ENCODE data around the gene YPEL3.
A peak's percentile ranks its signal among the peaks of the same experiment; 100 is the strongest.
"Not testable (repeated sequence)": the region's sequence is repeated elsewhere in the genome, so short reads cannot be mapped to it uniquely, and the experiment has no call there.

Gene YPEL3, protein sequence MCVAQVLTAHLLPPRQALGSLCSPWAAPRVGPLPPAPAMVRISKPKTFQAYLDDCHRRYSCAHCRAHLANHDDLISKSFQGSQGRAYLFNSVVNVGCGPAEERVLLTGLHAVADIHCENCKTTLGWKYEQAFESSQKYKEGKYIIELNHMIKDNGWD

DNA sequence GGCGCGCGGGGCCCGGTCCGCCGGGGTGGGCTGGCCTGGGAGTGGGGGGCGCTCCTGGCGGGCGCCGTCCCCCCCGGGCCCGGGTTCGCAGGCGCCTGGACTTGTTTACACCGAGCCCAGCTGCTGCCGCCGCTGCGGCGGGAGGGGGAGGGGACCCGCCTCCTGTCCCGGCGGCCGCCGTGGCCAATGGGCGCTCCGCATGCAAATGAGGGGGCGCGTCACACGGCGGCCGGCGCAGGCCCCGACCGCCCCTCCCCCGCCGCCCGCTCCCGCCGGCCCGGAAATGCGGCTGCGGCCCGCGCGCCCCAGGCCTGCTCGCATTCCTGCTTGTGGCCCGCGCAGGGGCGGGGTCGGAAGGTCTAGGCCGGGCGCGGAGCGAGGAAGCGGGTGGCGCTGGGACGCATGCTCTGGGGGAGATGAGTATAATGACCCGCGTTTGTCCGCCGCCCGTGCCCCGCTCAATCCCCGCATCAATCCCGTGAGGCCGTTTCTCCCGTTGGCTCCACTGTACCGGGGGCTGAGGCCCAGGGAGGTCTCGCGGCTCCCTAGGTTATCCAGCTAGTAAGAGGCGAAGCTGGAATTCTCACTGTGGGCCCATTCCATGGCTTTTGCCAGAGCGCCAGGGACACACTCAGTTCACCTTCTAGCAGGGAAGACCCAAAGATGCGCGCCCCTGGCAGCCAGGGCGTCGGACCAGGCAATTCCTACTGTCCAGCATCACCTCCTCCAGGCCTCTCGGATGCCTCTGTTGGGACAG is at the start of gene YPEL3:
Gene YPEL3 (minus strand): TSS at position 109 of the 757 bp plus-strand sequence. CDS start 731 bp downstream, outside the sequence.
- DNase-seq = peak; percentile 83

DNA sequence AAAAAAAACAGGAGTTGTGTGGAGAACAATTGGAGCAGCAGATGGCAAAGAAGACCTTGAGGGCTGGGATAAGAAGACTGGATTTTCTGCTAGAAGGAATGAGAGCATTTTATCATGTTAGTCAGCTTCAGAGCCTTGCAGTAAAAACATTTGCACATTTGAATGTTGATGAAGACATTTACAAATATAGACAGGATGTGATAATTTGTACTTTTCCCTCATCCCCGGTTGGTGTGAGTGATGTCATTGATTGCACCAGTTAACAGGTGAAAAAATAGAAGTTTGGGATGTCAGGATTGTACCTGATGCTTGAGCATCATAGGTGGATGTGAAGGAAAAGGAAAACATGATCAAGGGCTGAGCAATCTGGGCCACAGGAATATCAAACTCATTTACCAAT is 49.6 kb upstream of the YPEL3 start:
- DNase-seq = no peak

DNA sequence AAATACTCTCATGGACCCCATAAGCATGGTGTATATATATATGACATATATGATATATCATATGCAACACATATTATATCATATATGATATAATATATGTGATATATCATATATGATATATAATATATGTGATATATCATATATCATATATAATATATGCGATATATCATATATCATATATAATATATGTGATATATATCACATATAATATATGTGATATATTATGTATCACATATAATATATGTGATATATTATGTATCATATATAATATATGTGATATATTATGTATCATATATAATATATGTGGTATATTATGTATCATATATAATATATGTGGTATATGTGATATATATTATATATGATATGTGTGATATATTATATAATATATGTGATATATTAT is 48.9 kb upstream of the YPEL3 start:
- no peak for DNase-seq

DNA sequence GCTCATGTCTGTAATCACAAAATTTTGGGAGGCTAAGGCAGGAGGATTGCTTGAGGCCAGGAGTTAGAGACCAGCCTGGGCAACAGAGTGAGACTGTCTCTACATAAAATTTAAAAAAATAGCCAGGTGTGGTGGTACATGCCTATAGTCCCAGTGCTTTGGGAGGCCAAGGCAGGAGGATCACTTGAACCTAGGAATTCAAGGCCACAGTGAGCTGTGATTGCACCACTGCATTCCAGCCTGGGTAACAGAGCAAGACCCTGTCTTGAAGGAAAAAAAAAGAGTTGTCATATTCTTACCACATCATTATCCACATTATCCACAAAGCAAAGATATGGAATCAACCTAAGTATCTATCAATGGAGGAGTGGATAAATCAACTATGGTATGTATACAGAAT is 48.0 kb upstream of the YPEL3 start:
- DNase-seq = no peak

DNA sequence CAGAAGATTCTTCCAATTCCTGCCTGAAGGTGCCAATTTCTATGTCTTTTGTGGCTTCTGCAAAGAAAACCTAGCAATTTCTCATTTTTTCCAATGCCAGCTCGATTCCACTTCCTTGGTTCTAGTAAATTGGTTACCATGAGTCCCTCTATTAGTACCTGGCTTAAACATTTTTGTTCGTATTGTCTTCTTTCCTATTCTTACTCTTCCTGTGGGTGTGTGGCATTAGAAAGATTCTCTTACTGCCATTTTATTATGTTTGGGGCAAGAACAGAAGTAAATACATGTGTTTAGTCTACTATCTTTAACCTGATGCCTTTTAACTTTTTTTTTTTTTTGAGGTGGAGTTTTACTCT is 47.3 kb upstream of the YPEL3 start:
- DNase-seq = no peak

DNA sequence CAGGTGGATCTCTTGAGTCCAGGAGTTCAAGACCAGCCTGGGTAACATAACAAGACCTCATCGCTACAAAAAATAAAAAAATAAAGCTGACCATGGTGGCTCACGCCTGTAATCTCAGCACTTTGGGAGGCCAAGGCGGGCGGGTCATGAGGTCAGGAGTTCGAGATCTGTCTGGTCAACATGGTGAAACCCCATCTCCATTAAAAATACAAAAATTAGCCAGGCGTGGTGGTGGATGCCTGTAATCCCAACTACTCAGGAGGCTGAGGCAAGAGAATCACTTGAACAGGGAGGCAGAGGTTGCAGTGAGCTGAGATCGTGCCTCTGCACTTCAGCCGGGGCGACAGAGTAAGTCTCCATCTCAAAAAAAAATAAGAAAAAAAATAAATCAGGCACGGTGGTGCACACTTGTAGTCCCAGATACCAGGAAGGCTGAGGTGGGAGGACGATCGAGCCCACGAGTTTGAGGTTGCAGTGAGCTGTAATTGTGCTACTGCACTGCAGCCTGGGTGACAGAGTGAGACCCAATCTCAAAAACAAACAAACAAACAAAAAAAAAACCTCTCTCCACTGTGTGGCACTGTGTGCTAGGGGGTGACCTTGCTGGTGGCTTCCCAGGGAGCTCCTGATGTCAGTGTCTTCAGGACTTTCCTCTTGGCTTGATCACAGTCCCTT is 46.8 kb upstream of the YPEL3 start:
- DNase-seq = no peak

DNA sequence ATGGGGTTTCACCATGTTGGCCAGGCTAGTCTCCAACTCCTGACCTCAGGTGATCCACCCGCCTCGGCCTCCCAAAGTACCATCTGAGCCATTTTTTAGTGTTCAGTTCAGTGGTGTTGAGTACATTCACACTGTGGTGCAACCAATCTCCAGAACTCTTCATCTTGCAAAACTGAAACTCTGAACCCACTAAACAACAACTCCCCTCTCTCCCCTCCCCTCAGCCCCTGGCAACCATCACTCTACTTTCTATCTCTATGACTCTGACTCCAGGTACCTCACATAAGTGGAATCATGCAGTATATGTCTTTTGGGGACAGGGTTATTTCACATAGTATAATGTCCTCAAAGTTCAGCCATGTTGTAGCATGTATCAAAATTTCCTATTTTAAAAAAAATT is 45.7 kb upstream of the YPEL3 start:
- no peak for DNase-seq

DNA sequence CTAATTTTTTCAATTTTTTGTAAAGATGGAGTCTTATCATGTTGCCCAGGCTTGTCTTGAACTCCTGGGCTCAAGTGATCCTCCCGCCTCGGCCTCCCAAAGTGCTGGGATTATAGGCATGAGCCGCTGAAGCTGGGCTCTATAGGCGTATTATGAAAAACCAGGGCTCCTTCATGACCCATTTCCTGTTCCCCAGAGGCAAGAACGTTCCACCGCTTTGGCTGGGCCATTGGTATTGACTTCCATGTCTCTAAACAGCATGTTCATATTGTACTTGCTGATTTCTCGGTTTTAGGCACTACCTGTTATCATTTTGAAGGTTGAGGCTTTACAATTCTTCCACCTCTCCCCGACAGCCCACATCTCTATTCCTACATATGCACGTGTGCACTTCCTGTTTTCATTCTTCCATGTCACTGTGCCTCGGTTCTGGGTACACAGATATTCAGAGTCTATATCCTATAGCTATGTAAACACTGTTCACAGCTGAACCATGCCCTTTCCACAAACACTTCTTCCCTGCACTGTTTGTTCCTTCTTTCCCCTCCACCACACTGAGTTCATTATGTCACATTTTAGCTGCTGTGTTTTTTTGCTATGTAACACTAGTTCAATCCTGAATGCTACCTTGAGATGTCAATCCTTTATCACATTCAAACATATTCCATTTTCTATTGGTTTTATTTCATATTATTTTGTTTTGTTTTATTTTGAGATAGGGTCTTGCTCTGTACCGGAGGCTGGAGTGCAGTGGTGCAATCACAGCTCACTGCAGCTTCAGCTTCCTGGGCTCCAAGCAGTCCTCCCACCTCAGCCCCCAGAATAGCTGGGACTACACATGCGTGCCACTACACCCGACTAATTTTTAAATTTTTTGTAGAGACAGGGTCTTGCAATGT is 43.8 kb upstream of the YPEL3 start:
- DNase-seq = no peak

DNA sequence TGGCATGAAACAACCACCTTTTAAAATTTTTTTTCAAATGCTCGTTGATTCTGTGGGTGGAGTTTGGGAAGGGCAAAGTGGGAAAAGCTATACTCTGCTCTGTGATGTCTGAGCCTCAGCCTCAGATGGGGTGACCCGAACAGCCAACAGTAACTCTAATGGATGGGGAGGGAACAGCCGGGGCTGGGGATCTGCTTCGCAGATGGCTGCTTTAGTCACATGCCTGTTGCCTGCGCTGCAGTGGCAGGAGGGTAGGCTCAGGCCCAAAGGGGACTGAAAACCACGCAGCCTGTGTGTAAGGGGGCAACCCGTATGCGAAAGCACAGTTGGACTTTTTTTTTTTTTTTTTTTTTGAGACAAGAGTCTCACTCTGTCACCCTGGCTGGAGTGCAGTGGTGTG is 41.9 kb upstream of the YPEL3 start:
- no peak for DNase-seq

DNA sequence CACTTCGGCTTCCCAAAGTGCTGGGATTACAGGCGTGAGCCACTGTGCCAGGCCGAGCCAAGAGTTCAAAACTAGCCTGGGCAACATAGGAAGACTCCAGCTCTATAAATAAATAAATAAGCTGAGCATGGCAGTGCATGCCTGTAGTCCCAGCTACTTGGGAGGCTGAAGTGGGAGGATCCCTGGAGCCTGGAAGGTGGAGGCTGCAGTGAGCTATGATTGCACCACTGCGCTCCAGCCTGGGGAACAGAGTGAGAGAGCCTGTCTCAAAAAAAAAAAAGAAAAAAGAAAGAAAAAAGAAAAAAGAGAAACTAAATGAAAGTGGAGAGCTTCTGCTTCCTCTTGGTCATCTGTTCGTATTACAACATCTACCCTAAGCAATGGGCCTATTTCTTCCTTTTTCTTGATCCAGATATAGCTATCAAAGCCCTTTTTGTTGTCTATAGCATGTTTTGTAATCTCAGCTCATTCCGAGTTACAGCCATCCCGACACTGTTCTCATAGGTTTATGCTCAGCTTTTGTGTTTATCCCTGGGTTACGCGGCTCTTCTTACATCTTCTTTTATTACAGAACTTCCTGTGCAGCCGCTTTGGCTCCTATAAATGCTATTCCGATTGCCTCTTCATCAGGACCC is 41.1 kb upstream of the YPEL3 start:
- no peak for DNase-seq

DNA sequence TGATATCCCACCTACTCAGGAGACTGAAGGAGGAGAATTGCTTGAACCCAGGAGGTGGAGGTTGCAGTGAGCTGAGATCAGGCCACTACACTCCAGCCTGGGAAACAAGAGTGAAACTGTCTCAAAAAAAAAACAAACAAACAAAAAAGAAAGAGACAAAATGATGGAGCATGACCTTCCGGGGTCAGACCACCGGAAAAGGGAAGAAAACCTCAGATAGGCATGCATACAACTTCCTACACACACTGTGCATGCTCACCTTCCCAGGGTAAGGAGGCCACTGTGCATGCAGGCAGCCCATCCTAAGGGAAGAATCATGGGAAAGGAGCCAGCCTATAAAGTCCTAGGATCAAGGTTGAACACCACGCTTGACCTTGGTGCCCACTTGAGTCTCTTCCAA is 36.6 kb upstream of the YPEL3 start:
- no peak for DNase-seq

DNA sequence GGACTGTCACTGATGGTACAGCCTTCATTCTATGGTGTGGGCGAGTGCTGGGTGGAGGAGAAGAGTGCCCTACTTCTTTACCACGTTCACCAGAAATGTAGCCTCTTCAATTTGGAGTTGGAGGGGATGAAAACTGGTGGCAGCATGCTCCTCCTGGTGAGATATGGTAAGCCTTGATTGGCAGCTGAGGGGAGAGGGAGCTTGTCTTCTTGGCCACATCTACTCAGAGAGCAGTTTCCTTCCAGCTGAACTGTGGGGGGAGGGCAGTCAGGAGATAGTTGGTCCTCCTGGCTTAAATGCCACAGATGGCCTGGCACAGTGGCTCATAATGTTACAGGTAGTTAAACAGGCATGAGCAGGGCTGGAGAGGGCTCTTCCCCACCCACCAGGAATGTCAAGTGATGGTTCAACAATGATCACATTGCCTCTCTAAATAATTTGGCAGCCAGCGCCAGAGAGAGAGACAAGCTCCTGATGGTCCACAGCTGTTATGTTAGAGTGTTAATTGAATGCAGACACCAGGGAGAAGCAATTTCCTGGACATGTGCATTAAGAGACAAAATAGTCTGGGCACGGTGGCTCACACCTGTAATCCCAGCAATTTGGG is 36.0 kb upstream of the YPEL3 start:
- no peak for DNase-seq

DNA sequence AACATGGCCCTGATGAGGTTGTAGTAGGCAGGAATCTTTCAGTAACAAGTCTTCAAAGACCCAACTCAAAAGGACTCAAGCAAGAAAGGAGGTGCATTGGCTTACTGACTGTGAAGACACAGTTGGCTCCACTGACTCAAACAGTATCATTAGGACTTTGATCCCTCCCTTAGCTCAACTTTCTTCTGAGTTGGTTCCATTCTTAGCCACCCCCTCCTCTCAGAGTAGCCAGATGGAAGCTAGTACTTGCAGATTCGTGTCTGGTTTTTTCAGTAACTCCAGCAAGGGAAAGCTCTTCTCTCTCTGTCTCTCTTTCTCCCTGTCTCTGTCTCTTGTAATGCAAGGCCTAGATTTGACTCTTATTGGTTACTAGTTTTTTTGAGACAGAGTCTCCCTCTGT is 32.0 kb upstream of the YPEL3 start:
- no peak for DNase-seq

DNA sequence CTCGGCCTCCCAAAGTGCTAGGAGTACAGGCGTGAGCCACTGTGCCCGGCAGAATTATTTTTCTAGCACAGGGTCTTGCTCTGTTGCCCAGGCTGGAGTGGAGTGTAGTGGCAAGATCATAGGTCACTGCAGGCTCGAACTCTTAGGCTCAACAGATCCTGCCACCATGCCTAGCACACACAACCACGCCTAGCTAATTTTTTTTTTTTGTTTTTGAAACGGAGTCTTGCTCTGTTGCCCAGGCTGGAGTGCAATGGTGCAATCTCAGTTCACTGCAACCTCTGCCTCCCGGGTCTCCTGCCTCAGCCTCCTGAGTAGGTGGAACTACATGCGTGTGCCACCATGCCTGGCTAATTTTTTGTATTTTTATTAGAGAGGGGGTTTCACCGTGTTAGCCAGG is 29.7 kb upstream of the YPEL3 start:
- DNase-seq = not testable (repeated sequence)

DNA sequence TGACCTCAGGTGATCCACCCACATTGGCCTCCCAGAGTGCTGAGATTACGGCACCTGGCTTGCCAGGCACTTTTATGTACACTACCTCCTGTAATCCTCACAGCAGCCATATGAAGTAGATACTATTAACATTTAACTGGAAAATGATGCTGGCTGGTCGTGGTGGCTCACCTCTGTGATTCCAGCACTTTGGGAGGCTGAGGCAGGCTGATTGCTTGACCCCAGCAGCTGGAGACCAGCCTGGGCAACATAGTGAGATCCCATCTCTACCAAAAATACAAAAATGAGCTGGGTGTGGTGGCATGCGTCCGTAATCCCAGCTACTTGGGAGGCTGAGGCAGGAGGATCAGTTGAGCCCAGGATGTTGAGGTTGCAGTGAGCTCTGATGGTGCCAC is 29.0 kb upstream of the YPEL3 start:
- DNase-seq = no peak

DNA sequence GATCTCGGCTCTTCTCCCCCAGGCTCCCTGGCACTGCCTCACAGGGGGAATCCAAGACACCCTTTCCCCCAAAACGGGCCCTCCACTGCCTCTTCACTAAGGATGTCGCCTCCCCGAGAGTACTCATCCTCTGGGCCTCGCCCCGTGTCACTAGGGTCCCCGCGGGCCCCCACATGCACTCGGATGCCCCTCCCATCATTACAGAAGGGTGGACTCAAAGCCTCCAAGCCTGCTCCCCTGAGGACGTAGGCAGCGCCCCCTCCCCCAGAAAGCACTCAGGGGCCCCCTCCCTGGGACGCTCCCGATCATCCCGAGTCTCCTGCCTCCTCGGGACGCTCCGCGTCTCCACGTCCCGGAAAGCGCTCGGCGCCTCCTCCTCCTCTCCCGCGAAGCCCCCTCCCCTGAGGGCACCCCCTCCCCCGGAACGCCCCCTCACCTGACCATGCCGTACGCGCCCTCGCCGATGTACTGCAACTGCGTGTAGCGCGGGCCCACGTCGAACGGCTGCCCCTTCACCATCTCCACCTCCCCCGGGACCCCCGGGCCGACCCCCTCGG is 26.7 kb upstream of the YPEL3 start:
- DNase-seq = no peak

DNA sequence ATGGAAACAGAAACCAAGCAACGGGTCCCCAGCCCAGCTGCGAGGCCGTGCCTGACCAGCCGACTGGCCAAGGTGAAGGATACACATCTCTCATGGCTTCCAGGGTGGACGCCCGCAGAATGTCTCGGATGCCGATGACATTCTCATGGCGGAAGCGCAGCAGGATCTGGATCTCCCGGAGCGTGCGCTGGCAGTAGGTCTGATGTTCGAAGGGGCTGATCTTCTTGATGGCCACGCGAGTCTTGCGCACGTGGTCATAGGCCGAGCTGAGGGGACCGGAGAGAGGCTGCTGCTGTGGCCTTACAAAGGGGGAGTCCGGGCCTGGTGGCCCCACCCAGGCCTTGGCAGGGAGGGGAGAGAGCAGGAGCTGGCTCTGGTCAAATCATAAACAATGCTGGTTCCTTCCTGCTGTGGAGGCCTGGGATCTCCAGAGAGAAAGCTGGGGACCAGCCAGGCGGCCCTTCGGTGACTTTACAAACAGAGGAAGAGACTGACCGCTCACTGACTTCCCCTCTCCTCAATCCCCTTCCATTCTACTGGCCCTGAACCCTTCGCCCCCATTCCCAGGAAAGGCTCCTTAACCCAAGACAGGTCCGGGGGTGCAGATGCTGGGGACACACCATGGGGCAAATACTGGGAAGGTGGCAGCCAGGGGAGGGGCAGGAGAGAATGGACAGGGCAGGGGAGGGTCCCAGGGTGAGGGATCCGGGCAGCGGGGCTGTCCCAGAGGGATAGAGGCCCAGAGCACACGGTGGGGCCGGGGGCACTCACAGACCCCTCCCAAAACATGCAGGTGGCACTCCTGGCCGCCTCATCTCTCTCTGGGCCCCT is 25.9 kb upstream of the YPEL3 start:
- no peak for DNase-seq

DNA sequence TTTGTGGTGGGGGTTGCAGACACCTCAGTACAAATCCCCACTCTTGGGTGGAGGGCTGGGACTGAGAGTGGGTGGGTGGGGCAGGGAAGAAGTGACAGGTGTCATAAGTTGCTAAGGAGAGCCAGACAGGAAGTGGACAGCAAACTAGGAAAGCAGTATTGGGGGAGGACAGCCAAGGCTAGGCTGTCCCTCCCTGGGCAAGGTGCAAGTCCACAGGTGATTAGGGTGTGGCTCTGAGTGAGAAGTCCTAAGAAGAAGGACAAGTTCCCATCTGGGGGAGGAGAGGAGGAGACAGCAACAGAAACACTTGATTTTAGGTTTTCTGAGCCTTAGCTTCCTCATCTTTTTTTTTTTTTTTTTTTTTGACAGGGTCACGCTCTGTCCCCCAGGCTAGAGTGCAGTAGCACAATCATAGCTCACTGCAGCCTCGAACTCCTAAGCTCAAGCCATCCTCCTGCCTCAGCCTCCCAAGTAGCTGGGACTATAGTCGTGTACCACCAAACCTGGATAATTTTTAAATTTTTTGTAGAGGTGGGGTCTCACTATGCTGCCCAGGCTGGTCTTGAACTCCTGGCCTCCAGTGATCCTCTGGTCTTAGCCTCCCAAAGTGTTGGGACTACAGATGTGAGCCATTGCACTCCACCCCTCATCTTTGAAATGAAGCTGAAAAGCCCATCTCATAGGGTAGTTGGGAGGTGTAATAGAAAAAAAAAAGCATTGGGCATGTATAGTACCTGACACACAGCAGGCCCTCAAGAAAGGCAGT is 24.5 kb upstream of the YPEL3 start:
- DNase-seq = no peak

DNA sequence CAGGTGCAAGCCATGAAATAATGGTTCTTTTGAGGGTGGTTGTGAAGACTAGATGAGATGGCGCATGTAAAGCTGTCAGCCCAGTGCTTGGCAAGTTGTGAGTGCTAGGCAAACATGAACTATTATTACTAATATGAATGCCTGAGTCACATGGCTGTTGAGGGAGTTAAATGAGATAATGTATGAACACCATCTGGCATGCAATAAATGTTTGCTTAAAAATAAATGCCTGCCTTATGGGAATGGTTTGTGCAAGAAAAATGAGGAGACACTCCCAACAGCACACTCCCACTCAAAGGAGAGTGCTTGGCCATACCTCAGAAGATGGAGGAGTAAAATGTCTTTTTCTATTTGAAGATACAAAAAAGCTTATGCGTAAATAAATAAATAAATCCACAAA is 23.4 kb upstream of the YPEL3 start:
- no peak for DNase-seq

DNA sequence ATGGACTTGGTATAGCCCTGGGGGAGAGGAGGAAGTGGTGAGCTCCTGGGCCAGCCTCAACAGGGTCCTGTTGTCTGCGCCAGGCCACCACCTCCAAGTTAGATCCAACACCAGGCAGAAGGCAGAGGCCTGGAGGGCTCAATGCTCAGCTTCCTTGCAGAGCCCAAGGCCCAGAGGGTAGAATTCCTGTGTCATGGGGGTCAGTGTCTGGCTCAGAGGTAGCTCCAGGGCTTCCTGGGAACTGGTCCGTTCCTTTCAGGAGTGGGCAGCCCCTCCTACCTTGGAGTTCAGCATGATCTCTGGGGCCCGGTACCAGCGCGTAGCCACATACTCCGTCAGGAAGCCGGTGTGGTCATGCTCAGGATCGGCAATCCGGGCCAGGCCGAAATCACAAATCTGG is 21.8 kb upstream of the YPEL3 start:
- no peak for DNase-seq
